ENCODE data around the gene ITFG1.

Gene ITFG1

GRCh38 chr16:47416869-47417268 lies 44.0 kb downstream of the ITFG1 start:
- Mint-ChIP-seq H3K9me3 (no peaks in the 10 kb centered on the region), H3K4me1 (ENCODE audit: low read depth) (peaks cover 10% of the 10 kb centered on the region)

GRCh38 chr16:47413041-47413440 lies 47.8 kb downstream of the ITFG1 start:
- Mint-ChIP-seq H3K27me3 (no peaks in the 10 kb centered on the region), H3K36me3 (ENCODE audit: low read depth) (peaks cover 59% of the 10 kb centered on the region), H3K4me3 (no peak overlapping the region), H3K4me1 (ENCODE audit: low read depth) (peaks cover 15% of the 10 kb centered on the region), H3K27ac (no peak overlapping the region), H3K9me3 (no peaks in the 10 kb centered on the region)
- no peak for DNase-seq

More at GRCh38 chr16:47416869-47417268, 44.0 kb downstream of the ITFG1 start:
- Mint-ChIP-seq H3K27me3 (no peaks in the 10 kb centered on the region), H3K27ac (no peak overlapping the region), H3K4me3 (no peak overlapping the region), H3K36me3 (ENCODE audit: low read depth) (peaks cover 69% of the 10 kb centered on the region)
- DNase-seq = no peak

GRCh38 chr16:47408491-47408890 lies 52.4 kb downstream of the ITFG1 start:
- peaks cover 15% of the 10 kb centered on the region for H3K4me1 Mint-ChIP-seq (ENCODE audit: low read depth)
- H3K4me3 Mint-ChIP-seq = no peak overlapping the region
- H3K27ac Mint-ChIP-seq = no peak overlapping the region
- no peaks in the 10 kb centered on the region for H3K9me3 Mint-ChIP-seq
- DNase-seq = no peak
- peaks cover 46% of the 10 kb centered on the region for H3K36me3 Mint-ChIP-seq (ENCODE audit: low read depth)
- H3K27me3 Mint-ChIP-seq = no peaks in the 10 kb centered on the region

- Mint-ChIP-seq H3K27ac (no peak overlapping the region), H3K27me3 (no peaks in the 10 kb centered on the region), H3K36me3 (ENCODE audit: low read depth) (peaks cover 28% of the 10 kb centered on the region), H3K4me3 (no peak overlapping the region), H3K9me3 (no peaks in the 10 kb centered on the region), H3K4me1 (ENCODE audit: low read depth) (peaks cover 22% of the 10 kb centered on the region)
- no peak for DNase-seq
Measured at GRCh38 chr16:47395733-47396498, 64.9 kb downstream of the ITFG1 start.

GRCh38 chr16:47392081-47392480 lies 68.8 kb downstream of the ITFG1 start:
- Mint-ChIP-seq H3K27me3 (no peaks in the 10 kb centered on the region), H3K9me3 (no peaks in the 10 kb centered on the region), H3K27ac (no peak overlapping the region), H3K4me1 (ENCODE audit: low read depth) (peaks cover 23% of the 10 kb centered on the region), H3K36me3 (ENCODE audit: low read depth) (peaks cover 35% of the 10 kb centered on the region), H3K4me3 (no peak overlapping the region)
- no peak for DNase-seq

- no peak overlapping the region for H3K27ac Mint-ChIP-seq
- DNase-seq = no peak
- H3K4me1 Mint-ChIP-seq (ENCODE audit: low read depth) = peaks cover 16% of the 10 kb centered on the region
- H3K36me3 Mint-ChIP-seq (ENCODE audit: low read depth) = peaks cover 30% of the 10 kb centered on the region
- H3K9me3 Mint-ChIP-seq = no peaks in the 10 kb centered on the region
- no peaks in the 10 kb centered on the region for H3K27me3 Mint-ChIP-seq
- H3K4me3 Mint-ChIP-seq = no peak overlapping the region
Measured at GRCh38 chr16:47388705-47389104, 72.2 kb downstream of the ITFG1 start.

- DNase-seq = no peak
- Mint-ChIP-seq H3K36me3 (ENCODE audit: low read depth) (peaks cover 32% of the 10 kb centered on the region), H3K4me3 (no peak overlapping the region), H3K9me3 (no peaks in the 10 kb centered on the region), H3K4me1 (ENCODE audit: low read depth) (peaks cover 5% of the 10 kb centered on the region), H3K27ac (no peak overlapping the region), H3K27me3 (no peaks in the 10 kb centered on the region)
Measured at GRCh38 chr16:47387026-47387734, 73.7 kb downstream of the ITFG1 start.

- H3K4me3 Mint-ChIP-seq = no peak overlapping the region
- no peaks in the 10 kb centered on the region for H3K9me3 Mint-ChIP-seq
- H3K4me1 Mint-ChIP-seq (ENCODE audit: low read depth) = peaks cover 1% of the 10 kb centered on the region
- peaks cover 33% of the 10 kb centered on the region for H3K36me3 Mint-ChIP-seq (ENCODE audit: low read depth)
- no peak for DNase-seq
- H3K27ac Mint-ChIP-seq = no peak overlapping the region
- H3K27me3 Mint-ChIP-seq = no peaks in the 10 kb centered on the region
Measured at GRCh38 chr16:47386201-47386718, 74.6 kb downstream of the ITFG1 start.

GRCh38 chr16:47382362-47382761 lies 78.5 kb downstream of the ITFG1 start:
- Mint-ChIP-seq H3K27ac (no peak overlapping the region), H3K4me3 (no peak overlapping the region), H3K36me3 (ENCODE audit: low read depth) (peaks cover 33% of the 10 kb centered on the region), H3K9me3 (no peaks in the 10 kb centered on the region), H3K27me3 (no peaks in the 10 kb centered on the region), H3K4me1 (ENCODE audit: low read depth) (no peaks in the 10 kb centered on the region)
- no peak for DNase-seq

- H3K27me3 Mint-ChIP-seq = no peaks in the 10 kb centered on the region
- H3K9me3 Mint-ChIP-seq = no peaks in the 10 kb centered on the region
- no peaks in the 10 kb centered on the region for H3K4me1 Mint-ChIP-seq (ENCODE audit: low read depth)
- H3K4me3 Mint-ChIP-seq = no peak overlapping the region
- H3K36me3 Mint-ChIP-seq (ENCODE audit: low read depth) = peaks cover 52% of the 10 kb centered on the region
- DNase-seq = no peak
- H3K27ac Mint-ChIP-seq = no peak overlapping the region
Measured at GRCh38 chr16:47377154-47377553, 83.7 kb downstream of the ITFG1 start.

- Mint-ChIP-seq H3K36me3 (ENCODE audit: low read depth) (peaks cover 67% of the 10 kb centered on the region), H3K9me3 (peaks cover 3% of the 10 kb centered on the region), H3K4me3 (no peak overlapping the region), H3K27ac (no peak overlapping the region), H3K27me3 (no peaks in the 10 kb centered on the region), H3K4me1 (ENCODE audit: low read depth) (no peaks in the 10 kb centered on the region)
- no peak for DNase-seq
Measured at GRCh38 chr16:47375423-47375822, 85.4 kb downstream of the ITFG1 start.

- H3K36me3 Mint-ChIP-seq (ENCODE audit: low read depth) = peaks cover 70% of the 10 kb centered on the region
- peaks cover 6% of the 10 kb centered on the region for H3K9me3 Mint-ChIP-seq
- DNase-seq = no peak
- H3K27ac Mint-ChIP-seq = no peak overlapping the region
- no peak overlapping the region for H3K4me3 Mint-ChIP-seq
- no peaks in the 10 kb centered on the region for H3K27me3 Mint-ChIP-seq
- no peaks in the 10 kb centered on the region for H3K4me1 Mint-ChIP-seq (ENCODE audit: low read depth)
Measured at GRCh38 chr16:47374629-47375028, 86.2 kb downstream of the ITFG1 start.

GRCh38 chr16:47371271-47372014 lies 89.4 kb downstream of the ITFG1 start:
- Mint-ChIP-seq H3K36me3 (ENCODE audit: low read depth) (peaks cover 71% of the 10 kb centered on the region), H3K4me3 (no peak overlapping the region), H3K4me1 (ENCODE audit: low read depth) (no peaks in the 10 kb centered on the region), H3K27ac (no peak overlapping the region), H3K9me3 (peaks cover 6% of the 10 kb centered on the region), H3K27me3 (no peaks in the 10 kb centered on the region)
- DNase-seq = no peak

GRCh38 chr16:47370536-47370935 lies 90.3 kb downstream of the ITFG1 start:
- no peak for DNase-seq
- Mint-ChIP-seq H3K27me3 (no peaks in the 10 kb centered on the region), H3K9me3 (peaks cover 6% of the 10 kb centered on the region), H3K36me3 (ENCODE audit: low read depth) (peaks cover 75% of the 10 kb centered on the region), H3K4me1 (ENCODE audit: low read depth) (no peaks in the 10 kb centered on the region), H3K4me3 (no peak overlapping the region), H3K27ac (no peak overlapping the region)
